Testis (tissue), 3 donors: ENCODE data around the gene MEGF6. TPM values are rescaled to one million over a fixed set of nuclear protein-coding genes. Genes with fewer than 3 reads are reported as not detected.

ENCODE experiments used
- DNase-seq: peaks from one replicate; pipeline ENCODE4 v3.0.0-alpha.2; 2019
- H3K27ac ChIP-seq, 2 donors: fragments of 200-600 bp; sonication (generic); one replicate each; pipeline ENCODE4 v1.5.1; 2019
- H3K27me3 ChIP-seq: fragments of 200-600 bp; sonication (generic); one replicate; pipeline ENCODE4 v1.5.1; 2019
- H3K36me3 ChIP-seq: fragments of 200-600 bp; sonication (generic); one replicate; pipeline ENCODE4 v1.5.1; 2017; ENCODE audit warnings: low read depth; ENCODE audit errors: missing control alignments
- H3K4me1 ChIP-seq: fragments of 200-600 bp; sonication (generic); one replicate; pipeline ENCODE4 v1.5.1; 2019
- H3K4me3 ChIP-seq, 2 donors: fragments of 200-600 bp; sonication (generic); one replicate each; pipeline ENCODE4 v1.5.1; 2017 to 2019
- H3K9me3 ChIP-seq: fragments of 200-600 bp; sonication (generic); one replicate; pipeline ENCODE4 v1.5.1; 2017
- CTCF ChIP-seq, 3 experiments: fragments of 450-650 bp in 2 of 3; fragments of 200-600 bp in 1 of 3; sonication (generic) in 1 of 3; IDR thresholded peaks; one replicate each; pipeline ENCODE4 v1.5.1; 2016 to 2019; ENCODE audit warnings: antibody characterized with exemption in 3 of 3, mild to moderate bottlenecking in 2 of 3, moderate library complexity in 1 of 3
- POLR2A ChIP-seq: fragments of 450-650 bp; IDR thresholded peaks from one replicate; pipeline ENCODE4 v1.6.1; 2017; ENCODE audit warnings: antibody characterized with exemption, mild to moderate bottlenecking, moderate library complexity
- WGBS, 2 donors: methylation state at CpG; one replicate each; pipeline ENCODE4 v1.1.5; 2018; 5-methylcytosine and 5-hydroxymethylcytosine counted together
- intact Hi-C: fragments of 100-400 bp; cut with DNase I; formaldehyde crosslinking; loops from one replicate; pipeline ENCODE4 v1.15.1; 2023; ENCODE audit warnings: low total_unique reads
- polyA plus RNA-seq: library from polyadenylated mRNA; stranded (reverse); fragments of 350-450 nt; fragmentation: Illumina TruSeq; extraction: RNeasy Lipid Tissue Mini Kit (QIAGEN cat#74804); gene quantifications from one replicate; pipeline ENCODE4 v1.2.3, GENCODE V29; 2014; ENCODE audit warnings: low read depth, low replicate concordance; ENCODE audit not compliant: insufficient read depth
- total RNA-seq, 2 donors: library from RNA; depleted of rRNA; stranded (reverse); fragments of >200 nt; gene quantifications; one replicate each; pipeline ENCODE4 v1.2.3, GENCODE V29; 2016

Gene MEGF6
- total and polyA plus RNA-seq, 3 donors from 2014 or later: 9.0 to 26.4 (median 16.1) TPM

GRCh38 chr1:3610527-3611169 lies 660 bp downstream of the MEGF6 start:
- Histone ChIP-seq H3K9me3 (no peaks in the 10 kb centered on the region), H3K4me3 (peak overlapping the region; percentile 27 to 54), H3K27me3 (no peaks in the 10 kb centered on the region), H3K4me1 (peaks cover 14% of the 10 kb centered on the region), H3K27ac (no peak overlapping the region), H3K36me3 (no peaks in the 10 kb centered on the region)
- TF ChIP-seq CTCF (IDR thresholded peaks at IDR 0.05) (no peak), POLR2A (no peak)
- DNase-seq: peak; percentile 36
- 3 to 7% methylated on average over 13 to 23 of the region's 27 CpGs for WGBS, 2 donors
- intact Hi-C loops: no loop called here

- H3K4me3 ChIP-seq: no peak overlapping the region
- H3K9me3 ChIP-seq: no peaks in the 10 kb centered on the region
- no peak for DNase-seq
- intact Hi-C loops: no loop called here
- no peaks in the 10 kb centered on the region for H3K27me3 ChIP-seq
- TF ChIP-seq CTCF (IDR thresholded peaks at IDR 0.05): no peak
- TF ChIP-seq POLR2A: no peak
- peaks cover 14% of the 10 kb centered on the region for H3K4me1 ChIP-seq
- H3K36me3 ChIP-seq: no peaks in the 10 kb centered on the region
- no peak overlapping the region for H3K27ac ChIP-seq
- whole genome bisulfite sequencing, 2 donors: 25 to 69% methylated on average over 4 to 24 of the region's 24 CpGs
These were observed 1.4 kb downstream of the MEGF6 start for GRCh38 chr1:3609769-3610526.

- WGBS, 2 donors: 80 to 88% methylated on average over 12 to 22 of the region's 22 CpGs
- intact Hi-C loops: no loop called here
- no peak overlapping the region for H3K27ac ChIP-seq
- H3K27me3 ChIP-seq: no peaks in the 10 kb centered on the region
- H3K4me3 ChIP-seq: no peak overlapping the region
- no peak for DNase-seq
- H3K4me1 ChIP-seq: peaks cover 14% of the 10 kb centered on the region
- H3K36me3 ChIP-seq: no peaks in the 10 kb centered on the region
- TF ChIP-seq POLR2A (no peak), CTCF (IDR thresholded peaks at IDR 0.05) (no peak)
- H3K9me3 ChIP-seq: no peaks in the 10 kb centered on the region
These were observed 2.1 kb downstream of the MEGF6 start for GRCh38 chr1:3609016-3609768.

- no peaks in the 10 kb centered on the region for H3K27me3 ChIP-seq
- TF ChIP-seq POLR2A: no peak
- TF ChIP-seq CTCF (IDR thresholded peaks at IDR 0.05): no peak
- no peak overlapping the region for H3K27ac ChIP-seq
- 92 to 96% methylated on average over 2 to 6 of the region's 7 CpGs for WGBS, 2 donors
- H3K4me1 ChIP-seq: peaks cover 14% of the 10 kb centered on the region
- H3K4me3 ChIP-seq: no peak overlapping the region
- no peaks in the 10 kb centered on the region for H3K36me3 ChIP-seq
- intact Hi-C loops: no loop called here
- DNase-seq: no peak
- no peaks in the 10 kb centered on the region for H3K9me3 ChIP-seq
These were observed 3.2 kb downstream of the MEGF6 start for GRCh38 chr1:3608154-3608553.
